ENCODE measurements around the gene ABCG5.

ABCG5 gene

DNA sequence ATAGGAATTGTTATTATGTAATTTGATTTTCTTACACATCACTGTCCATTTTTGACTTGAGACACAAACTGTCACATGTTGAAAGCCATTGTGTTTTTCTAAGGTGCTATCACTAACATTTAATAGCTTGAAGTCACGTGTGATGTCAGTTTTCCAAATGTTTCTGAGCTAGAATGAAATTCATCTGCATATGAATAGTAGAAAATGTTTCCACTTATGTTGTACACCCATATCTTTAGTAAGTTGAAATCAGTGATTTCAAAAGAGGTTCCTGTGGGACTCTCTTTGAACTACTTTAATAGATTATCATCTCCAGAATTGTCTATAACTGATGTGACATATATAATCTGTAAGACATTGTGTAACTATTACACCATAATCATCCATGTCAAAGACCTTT is 27.8 kb downstream of the ABCG5 start:
- DNase-seq (ENCODE audit: low spot score) (no peak), FAIRE-seq (no peak)

GRCh38 chr2:43810452-43810851 is 28.2 kb downstream of the ABCG5 start:
- no peak for FAIRE-seq
- no peak for DNase-seq (ENCODE audit: low spot score)

DNA sequence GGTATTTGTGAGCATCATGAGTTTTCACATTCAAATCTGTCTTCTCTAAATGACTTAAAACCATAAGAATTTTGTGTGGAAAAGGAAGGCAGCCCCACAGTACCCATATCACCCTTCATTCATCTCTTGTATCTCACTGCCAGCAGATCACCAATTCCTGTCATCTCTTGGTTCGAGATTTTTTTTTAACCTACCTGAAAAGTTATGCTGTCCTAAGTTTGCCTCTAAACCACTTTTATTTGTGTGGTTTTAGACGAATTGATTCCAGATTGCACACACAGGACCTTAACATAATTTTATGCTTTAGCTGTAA is 32.0 kb downstream of the ABCG5 start:
- no peak for FAIRE-seq
- DNase-seq (ENCODE audit: low spot score) = no peak

- FAIRE-seq (no peak), DNase-seq (ENCODE audit: low spot score) (no peak)
Observed at GRCh38 chr2:43803113-43803512, 35.5 kb downstream of the ABCG5 start.

DNA sequence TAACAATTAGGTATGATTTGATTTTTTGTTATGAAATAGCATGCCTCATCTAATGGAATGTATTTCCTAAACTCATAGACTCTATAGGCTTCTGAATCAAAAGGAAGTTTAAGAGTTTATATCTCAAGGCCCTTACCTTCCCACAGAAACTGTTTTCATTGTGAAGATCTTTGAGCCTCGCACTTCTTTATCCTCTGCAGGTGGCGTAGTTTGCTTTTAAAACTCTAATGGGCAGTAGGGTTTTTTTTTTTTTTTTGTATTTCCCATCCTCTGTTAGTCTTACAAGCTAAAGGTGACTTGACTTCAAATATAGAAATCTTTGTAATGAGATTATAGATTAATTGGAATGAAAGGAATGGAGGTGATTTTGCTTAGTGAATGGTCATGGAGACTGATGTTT is 36.5 kb downstream of the ABCG5 start:
- no peak for FAIRE-seq

DNA sequence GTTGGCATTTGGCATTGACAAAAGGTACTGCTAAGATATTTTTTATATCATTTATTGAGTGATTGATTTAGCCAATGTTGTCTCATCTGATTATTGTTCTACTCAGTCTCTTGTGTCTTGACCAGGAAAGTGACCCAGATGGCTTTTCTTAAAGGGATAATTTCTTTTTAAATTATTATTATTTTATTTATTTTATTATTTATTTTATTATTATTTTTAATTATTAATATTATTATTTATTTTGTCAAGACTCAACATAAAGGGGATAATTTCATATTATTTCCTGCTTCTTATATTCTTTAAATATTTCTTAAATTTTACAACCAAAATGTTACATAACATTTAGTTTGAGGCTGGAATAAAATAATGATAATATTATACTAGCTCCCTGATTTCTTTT is 37.7 kb downstream of the ABCG5 start:
- DNase-seq (ENCODE audit: low spot score) (no peak), FAIRE-seq (no peak)

More for the DNA sequence above, 36.5 kb downstream of the ABCG5 start:
- no peak for DNase-seq (ENCODE audit: low spot score)

GRCh38 chr2:43798300-43798699 is 40.3 kb downstream of the ABCG5 start:
- FAIRE-seq (peak; percentile 83), DNase-seq (ENCODE audit: low spot score) (peak; percentile 31)

DNA sequence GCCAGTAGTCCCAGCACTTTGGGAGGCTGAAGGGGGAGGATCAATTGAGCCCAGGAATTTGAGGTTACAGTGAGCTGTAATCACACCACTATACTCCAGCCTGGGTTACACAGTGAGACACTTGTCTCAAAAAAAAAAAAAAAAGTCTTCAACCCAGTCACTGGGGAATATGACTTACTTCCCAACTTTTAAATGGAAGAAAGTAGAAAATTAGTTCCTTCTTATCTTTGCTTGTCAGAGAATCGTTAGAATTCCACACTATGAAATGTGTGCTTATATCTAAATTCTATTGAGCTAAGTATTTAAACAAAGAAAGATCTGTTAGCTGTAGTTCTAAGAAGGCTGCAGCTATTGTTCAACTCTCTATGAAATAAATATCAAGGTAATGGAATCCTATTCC is 42.4 kb downstream of the ABCG5 start:
- no peak for DNase-seq (ENCODE audit: low spot score)
- FAIRE-seq = no peak

DNA sequence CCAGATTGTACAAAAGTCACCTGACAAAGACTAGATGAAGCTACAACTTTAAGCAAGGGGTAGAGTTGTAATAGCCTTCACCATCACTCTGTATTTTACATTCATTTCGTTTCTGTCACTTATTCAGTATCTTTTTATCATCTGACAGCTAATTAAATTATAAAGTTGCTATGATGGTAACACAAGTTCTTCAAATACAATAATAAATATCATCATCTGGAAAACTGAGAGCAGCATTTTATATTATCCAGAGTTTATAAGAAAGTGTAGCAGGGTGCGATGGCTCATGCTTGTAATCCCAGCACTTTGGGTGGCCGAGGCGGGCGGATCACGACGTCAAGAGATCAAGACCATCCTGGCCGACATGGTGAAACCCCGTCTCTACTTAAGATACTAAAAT is 43.7 kb downstream of the ABCG5 start:
- FAIRE-seq (no peak), DNase-seq (ENCODE audit: low spot score) (no peak)

GRCh38 chr2:43792653-43793052 is 46.0 kb downstream of the ABCG5 start:
- FAIRE-seq (no peak), DNase-seq (ENCODE audit: low spot score) (no peak)

DNA sequence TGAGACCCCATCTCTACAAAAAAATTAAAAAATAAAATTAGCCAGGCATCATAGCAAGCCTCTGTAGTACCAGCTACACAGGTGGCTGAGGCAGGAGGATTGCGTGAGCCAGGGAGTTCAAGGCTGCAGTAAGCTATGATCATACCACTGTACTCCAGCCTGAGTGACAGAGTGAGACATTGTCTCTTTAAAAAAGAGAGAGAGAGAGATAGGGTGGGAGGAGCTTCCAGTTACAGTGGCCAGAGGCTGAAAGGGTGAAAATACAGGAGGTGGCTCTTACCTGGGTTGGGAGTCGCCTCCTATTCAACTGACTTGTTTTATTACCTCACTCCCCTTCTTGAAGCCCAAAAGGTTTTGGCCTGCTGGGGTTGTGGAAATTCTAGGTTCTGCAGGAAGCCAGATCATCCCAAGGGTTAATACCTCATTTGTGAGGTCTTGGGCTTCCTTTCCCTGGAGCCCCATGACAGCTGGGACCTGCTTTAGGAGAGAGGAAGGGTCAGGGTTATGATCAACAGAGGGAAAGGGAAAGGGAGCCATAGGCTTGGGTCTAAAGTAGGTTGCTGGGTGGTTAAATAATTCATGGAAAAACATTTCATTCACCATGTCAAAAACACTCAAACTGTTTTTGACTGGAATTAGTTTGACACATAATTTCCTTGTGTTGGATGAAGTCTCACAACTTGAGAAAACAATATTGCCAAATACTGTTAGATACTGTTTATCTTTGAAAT is 47.4 kb downstream of the ABCG5 start:
- FAIRE-seq (no peak), DNase-seq (ENCODE audit: low spot score) (no peak)

- DNase-seq (ENCODE audit: low spot score) (no peak), FAIRE-seq (no peak)
Observed at GRCh38 chr2:43790147-43790546, 48.5 kb downstream of the ABCG5 start.

- no peak for DNase-seq (ENCODE audit: low spot score)
- FAIRE-seq = no peak
Observed at GRCh38 chr2:43788646-43789045, 50.0 kb downstream of the ABCG5 start.

DNA sequence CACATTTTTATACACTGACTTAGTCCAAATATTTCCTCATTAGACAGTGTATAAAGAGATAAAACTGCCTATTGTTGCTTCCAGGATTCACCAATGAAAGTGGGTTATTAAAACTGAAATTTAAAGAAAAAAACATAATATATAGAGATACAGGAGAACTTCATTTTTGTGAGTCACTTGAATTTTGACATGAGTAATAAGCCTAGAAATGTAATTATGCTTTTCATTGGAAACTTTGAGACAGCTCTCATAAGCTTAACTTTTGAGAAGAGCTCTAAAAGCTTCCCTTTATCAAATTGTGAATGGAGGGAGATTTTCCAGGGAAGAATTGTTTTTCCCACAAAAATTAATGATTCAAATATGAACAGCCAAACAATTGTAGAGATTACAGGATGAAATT is 50.7 kb downstream of the ABCG5 start:
- no peak for FAIRE-seq

DNA sequence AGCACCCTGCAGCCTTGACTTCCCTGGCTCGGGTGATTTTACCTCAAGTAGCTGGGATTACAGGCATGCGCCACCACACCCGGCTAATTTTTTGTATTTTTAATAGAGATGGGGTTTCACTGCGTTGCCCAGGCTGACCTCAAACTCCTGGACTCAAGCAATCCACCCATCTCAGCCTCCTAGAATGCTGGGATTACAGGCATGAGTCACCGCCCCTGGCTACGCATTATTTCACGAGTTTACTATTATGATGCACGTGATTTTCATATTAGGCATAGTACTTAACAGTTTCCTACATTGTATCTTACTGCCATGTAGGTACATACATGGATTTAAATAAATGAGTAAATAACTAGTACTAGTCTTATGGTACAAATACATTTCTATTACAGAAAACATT is 60.4 kb downstream of the ABCG5 start:
- FAIRE-seq (no peak), DNase-seq (ENCODE audit: low spot score) (no peak)

More for the DNA sequence above, 50.7 kb downstream of the ABCG5 start:
- no peak for DNase-seq (ENCODE audit: low spot score)

DNA sequence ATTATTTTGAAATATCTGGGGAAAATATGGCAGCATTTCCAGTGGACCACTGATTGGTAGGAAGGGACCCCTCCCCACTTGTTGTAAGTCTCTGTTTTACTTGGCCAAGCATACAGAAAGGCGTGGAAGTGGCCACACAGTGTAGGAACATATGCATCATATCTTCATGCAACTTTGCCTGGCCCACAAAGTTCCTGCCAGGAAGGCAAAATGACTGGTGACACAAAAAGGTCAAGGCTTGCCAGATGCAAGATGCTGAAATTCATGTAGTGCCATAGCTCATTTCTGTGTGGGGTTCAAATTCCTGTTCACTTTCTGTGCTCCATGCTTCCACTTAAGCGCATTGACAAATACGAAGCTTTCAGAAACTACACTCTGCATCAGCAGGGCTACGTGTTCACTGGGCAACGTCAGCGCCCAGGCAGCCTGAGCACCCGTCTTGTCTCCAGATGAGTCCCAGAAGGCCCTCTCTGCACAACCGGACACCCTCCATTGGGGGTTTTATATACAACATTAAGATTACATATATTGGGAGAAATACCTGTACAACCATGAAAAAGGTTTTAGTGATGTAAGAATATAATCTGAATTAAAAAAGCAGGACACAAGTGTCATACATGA is 61.2 kb downstream of the ABCG5 start:
- no peak for DNase-seq (ENCODE audit: low spot score)
- no peak for FAIRE-seq

- no peak for FAIRE-seq
- DNase-seq (ENCODE audit: low spot score) = no peak
Observed at GRCh38 chr2:43776324-43776723, 62.3 kb downstream of the ABCG5 start.

DNA sequence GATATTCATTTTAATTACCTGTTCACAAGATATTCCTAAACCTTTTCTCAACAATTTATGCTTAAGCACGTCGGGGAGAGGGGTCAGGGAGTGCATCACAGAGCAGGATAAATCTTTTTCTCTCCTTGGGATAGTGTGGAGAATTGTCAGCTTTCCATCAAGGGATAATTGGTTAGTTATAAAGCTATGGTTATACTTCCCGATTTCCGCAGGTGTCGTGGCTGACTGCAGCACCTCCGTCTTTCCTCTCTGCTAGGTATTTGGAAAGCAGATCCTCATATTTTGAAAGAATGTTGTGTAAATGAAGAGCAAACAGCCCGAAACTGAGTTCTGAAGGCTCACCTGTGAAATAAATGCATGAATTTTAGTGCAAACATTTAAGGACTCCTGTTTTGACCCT is 64.0 kb downstream of the ABCG5 start:
- DNase-seq (ENCODE audit: low spot score) (no peak), FAIRE-seq (no peak)

GRCh38 chr2:43773876-43774613 is 64.6 kb downstream of the ABCG5 start, which contains the start of gene DYNC2LI1:
DYNC2LI1 (plus strand) TSS chr2:43774039; CDS start chr2:43774139, 100 bp downstream.
- peak; percentile 97 for DNase-seq (ENCODE audit: low spot score)
- FAIRE-seq = peak; percentile 86

GRCh38 chr2:43766006-43766405 is 72.6 kb downstream of the ABCG5 start:
- FAIRE-seq (no peak), DNase-seq (ENCODE audit: low spot score) (no peak)

DNA sequence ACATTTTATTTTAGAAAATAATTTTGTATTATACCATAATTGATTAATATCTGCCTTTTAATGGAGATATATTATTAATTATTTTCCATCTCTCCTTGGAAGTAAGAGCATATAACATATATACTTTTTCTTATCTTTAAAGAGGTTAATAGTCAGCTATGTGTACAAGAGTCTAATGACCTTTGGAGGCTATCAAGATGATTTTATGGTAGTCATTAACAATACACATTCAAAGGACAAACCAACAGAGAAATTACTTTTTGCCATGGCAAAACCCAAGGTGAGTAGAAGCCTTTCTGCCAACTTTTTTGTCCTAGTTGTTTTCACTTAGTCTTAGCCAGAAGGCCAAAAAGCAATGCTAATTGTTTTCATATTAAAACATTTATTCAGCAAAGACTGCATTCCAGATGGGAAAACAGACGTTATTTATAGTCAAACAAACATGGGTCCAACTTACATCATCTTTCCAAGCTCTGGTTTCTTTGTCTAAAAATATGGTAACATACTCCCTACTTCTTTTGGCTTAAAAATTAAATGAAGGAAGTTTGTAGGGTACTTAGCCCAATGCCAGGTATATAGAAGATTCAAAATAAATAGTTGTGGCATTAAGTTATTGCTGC is 74.4 kb downstream of the ABCG5 start:
- FAIRE-seq (no peak), DNase-seq (ENCODE audit: low spot score) (no peak)

DNA sequence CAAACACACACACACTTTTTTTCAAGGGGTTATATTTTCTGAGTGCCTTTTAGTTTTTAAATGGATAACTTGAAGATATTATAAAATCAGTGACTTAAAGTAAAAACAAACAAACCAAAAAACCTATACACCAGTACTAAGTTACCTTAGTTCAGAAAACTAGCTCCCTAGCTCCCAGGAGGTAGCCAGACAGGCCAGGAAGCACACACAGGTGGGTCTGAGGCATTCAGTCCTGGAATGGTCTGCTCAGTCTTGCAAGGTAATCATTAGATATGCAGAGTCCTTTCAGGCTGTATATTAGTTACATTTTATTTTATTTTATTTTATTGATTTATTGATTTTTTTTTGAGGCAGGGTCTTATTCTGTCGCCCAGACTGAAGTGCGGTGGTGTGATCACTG is 75.5 kb downstream of the ABCG5 start:
- DNase-seq (ENCODE audit: low spot score) (no peak), FAIRE-seq (no peak)
